HG02571 (cell line): ENCODE results near the gene U2SURP.
"Not testable (repeated sequence)": the region's sequence is repeated elsewhere in the genome, so short reads cannot be mapped to it uniquely, and the experiment has no call there.

Experiments used
- ATAC-seq: cut with Tn5 transposase; IDR thresholded peaks from one replicate; pipeline ENCODE4 v1.9.1; 2021; ENCODE audit warnings: mild to moderate bottlenecking, moderate library complexity; ENCODE audit not compliant: unreplicated experiment

U2SURP gene

DNA sequence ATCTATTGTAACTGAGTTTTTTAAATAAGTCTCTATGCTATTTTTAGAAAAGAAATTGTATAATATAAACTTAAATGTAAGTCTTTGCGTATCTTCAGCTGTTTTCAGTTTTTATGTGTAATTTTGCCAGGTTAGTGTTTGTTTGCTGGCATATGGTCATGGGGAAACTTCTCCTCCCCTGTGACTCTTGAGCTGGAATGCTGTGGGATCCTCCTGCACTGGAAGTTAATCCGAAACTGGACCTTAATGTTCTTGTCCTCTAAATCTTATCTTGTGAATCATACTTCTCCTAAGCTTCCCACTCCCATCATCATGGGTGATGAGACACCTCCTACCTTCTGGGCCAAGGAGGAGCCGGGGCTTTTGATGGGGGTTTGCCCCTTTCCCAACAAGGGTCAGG is 65.8 kb downstream of the U2SURP start:
- no peak for ATAC-seq

GRCh38 chr3:143068059-143068458 is 66.7 kb downstream of the U2SURP start:
- ATAC-seq: no peak

DNA sequence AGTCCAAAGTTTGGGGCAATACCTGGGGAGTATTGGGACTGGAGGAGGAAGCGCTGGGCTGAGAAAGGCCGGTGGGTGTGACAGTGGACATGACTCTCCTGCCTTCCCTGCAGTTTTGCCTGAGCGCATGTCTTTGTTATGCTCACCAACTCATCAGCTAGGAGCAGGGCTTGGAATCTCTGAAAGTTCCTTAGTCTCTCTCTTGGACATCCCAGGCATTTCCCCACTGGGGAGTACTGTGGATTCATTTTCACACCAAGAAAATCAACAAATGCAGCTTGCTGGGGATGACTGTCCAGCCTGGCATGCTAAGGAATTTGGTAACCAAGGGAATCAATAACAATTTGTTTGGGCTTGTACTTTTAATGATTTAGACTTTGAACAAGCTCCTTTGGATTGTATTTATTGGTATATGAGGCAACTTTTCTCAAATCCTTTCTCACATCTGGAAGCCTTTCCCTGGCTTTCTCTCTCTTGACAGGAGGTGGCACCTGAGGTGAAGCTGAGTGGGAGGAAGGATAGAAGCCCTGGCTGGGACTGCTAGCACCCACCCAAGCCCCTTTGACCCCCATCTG is 69.7 kb downstream of the U2SURP start:
- no peak for ATAC-seq

DNA sequence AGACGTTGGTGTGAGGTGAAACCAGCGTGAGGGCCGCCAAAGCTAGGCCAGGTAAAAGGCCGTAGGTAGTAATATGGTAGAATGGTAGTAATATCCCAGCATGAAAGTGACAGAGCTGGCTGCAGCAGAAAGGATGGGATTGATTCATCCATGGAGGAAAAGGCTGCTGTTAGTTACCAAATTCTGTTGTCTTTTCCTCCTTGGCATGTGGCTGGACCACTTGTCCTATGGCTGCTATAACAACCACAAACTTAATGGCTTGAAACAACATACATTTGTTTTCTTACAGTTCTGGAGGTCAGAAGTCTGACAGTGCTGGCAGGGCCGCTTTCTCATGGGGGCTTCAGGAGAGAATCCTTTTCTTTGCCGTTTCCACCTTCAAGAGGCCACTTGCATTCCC is 70.4 kb downstream of the U2SURP start:
- ATAC-seq: no peak

DNA sequence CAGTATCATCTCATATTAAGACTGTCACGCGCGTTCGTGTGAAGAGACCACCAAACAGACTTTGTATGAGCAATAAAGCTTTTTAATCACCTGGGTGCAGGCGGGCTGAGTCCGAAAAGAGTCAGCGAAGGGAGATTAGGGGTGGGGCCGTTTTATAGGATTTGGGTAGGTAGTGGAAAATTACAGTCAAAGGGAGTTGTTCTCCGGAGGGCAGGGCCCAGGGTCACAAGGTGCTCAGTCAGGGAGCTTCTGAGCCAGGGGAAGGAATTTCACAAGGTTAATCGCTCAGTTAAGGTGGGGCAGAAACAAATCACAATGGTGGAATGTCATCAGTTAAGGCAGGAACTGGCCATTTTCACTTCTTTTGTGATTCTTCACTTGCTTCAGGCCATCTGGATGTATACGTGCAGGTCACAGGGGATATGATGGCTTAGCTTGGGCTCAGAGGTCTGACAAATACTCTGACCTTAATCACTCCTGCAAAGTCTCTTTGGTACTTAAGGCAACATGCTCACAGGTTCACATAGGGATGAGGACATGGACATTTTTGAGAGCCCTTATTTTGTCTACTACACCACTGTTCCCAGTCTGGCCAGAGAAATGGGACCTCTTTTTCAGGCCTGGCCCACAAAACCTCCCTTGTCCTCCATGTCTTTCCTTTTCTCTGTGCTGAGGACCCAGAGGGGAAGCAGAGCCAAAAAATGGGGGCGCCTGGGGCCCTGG is 71.1 kb downstream of the U2SURP start:
- ATAC-seq: not testable (repeated sequence)

DNA sequence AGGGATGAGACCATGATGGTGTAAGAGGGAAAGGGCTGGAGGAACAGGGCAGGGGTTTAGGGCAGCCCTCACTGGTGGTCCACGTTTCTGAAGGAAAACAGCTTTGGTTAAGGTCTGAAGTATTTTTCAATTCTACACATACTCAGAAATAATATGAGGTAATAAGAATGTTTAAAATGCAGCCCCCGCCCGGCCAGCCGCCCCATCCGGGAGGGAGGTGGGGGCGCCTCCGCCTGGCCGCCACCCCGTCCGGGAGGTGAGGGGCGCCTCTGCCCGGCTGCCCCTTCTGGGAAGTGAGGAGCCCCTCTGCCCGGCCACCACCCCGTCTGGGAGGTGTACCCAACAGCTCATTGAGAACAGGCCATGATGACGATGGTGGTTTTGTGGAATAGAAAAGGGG is 72.2 kb downstream of the U2SURP start:
- ATAC-seq: not testable (repeated sequence)

DNA sequence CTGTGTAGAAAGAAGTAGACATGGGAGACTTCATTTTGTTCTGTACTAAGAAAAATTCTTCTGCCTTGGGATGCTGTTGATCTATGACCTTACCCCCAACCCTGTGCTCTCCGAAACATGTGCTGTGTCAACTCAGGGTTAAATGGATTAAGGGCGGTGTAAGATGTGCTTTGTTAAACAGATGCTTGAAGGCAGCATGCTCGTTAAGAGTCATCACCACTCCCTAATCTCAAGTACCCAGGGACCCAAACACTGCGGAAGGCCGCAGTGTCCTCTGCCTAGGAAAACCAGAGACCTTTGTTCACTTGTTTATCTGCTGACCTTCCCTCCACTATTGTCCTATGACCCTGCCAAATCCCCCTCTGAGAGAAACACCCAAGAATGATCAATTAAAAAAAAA is 72.6 kb downstream of the U2SURP start:
- ATAC-seq: not testable (repeated sequence)

DNA sequence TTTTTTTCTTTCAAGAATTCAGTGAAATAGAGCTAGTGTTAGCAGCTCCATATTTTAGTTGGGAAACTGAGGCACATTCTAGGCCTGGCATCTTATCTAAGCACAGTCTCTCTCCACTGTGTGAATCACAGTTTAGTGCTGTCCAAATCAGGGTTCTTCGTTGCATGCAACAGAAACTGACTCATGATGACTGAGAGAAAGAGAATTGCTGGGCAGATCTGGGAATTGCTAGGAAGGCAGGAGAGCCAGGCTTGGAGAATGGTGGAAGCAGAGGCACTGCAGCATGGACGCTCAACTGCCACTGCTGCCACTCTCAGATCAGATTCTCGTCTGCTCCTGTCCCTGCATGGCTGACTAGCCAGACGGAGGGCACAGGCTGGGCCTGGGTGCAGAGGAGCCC is 77.5 kb downstream of the U2SURP start:
- ATAC-seq: no peak

GRCh38 chr3:143080196-143080595 is 78.8 kb downstream of the U2SURP start:
- no peak for ATAC-seq

DNA sequence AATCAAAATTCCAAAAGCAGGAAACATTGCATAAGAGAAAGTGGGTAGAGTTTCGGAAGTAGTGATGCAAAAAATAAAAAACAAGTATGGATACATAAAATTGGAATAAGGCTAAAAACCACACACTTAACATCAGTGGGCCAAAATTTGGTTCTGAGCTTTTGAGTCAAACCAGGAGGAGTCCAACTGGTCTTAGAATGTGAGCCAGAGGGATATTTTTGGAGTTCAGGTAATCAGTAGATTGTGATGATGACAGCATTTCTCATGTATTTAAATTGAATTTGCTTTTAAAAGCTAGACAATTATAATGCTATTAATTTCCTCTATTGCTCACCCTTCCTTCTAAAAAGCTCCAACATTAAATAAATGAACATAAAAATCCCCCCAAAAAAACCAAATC is 80.0 kb downstream of the U2SURP start:
- no peak for ATAC-seq

- peak; percentile 85 for ATAC-seq
These were observed 80.7 kb downstream of the U2SURP start for GRCh38 chr3:143081844-143082778.

- ATAC-seq: no peak
These were observed 82.4 kb downstream of the U2SURP start for GRCh38 chr3:143083781-143084180.

- no peak for ATAC-seq
These were observed 83.7 kb downstream of the U2SURP start for GRCh38 chr3:143084856-143085731.

DNA sequence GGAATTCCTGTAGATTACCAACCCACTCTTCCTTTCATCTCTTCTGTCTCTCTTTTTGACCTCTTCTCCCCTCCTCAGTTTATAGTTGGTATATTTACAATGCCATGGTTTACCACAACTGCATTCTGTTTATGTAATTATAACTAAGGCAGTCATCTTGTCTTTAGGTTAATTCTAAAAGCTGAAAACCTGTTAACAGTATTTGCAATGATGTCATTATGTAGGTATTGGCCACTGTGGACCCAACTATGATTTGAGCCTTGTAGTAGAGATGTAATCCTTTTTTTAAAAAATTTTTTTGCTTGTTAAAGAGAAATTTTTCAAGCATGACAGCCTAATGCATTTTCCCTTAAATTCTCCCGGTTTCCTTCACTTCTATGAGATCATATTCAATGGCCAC is 87.5 kb downstream of the U2SURP start:
- no peak for ATAC-seq

GRCh38 chr3:143089965-143090364 is 88.6 kb downstream of the U2SURP start:
- no peak for ATAC-seq

GRCh38 chr3:143090486-143090885 is 89.1 kb downstream of the U2SURP start:
- no peak for ATAC-seq

GRCh38 chr3:143090976-143091837 is 89.8 kb downstream of the U2SURP start:
- ATAC-seq: no peak

- no peak for ATAC-seq
These were observed 90.8 kb downstream of the U2SURP start for GRCh38 chr3:143092191-143092590.

- ATAC-seq: no peak
These were observed 94.4 kb downstream of the U2SURP start for GRCh38 chr3:143095813-143096212.
